ENCODE results near the gene IL1RAPL1.

The IL1RAPL1 gene

GRCh38 chrX:28628120-28628519 is 40.9 kb downstream of the IL1RAPL1 start:
- no peaks in the 10 kb centered on the region for H3K4me1 ChIP-seq (ENCODE audit: control insufficient read depth, insufficient read depth, low read length)
- H3K4me3 ChIP-seq (ENCODE audit: low read length): no peak overlapping the region
- H3K36me3 ChIP-seq (ENCODE audit: insufficient read depth, low read length): no peaks in the 10 kb centered on the region
- H3K4me2 ChIP-seq (ENCODE audit: low read length): no peak overlapping the region
- H3K9ac ChIP-seq (ENCODE audit: low read depth, low read length): no peak overlapping the region
- H3K27me3 ChIP-seq (ENCODE audit: control insufficient read depth, insufficient read depth, low read length): no peaks in the 10 kb centered on the region
- no peaks in the 10 kb centered on the region for H3K9me3 ChIP-seq (replicated peaks; ENCODE audit: low read length)

- H3K9me3 ChIP-seq (replicated peaks; ENCODE audit: low read length): no peaks in the 10 kb centered on the region
- no peak overlapping the region for H3K9ac ChIP-seq (ENCODE audit: low read depth, low read length)
- no peaks in the 10 kb centered on the region for H3K36me3 ChIP-seq (ENCODE audit: insufficient read depth, low read length)
- no peak overlapping the region for H3K4me3 ChIP-seq (ENCODE audit: low read length)
- H3K4me2 ChIP-seq (ENCODE audit: low read length): no peak overlapping the region
- no peaks in the 10 kb centered on the region for H3K4me1 ChIP-seq (ENCODE audit: control insufficient read depth, insufficient read depth, low read length)
- no peaks in the 10 kb centered on the region for H3K27me3 ChIP-seq (ENCODE audit: control insufficient read depth, insufficient read depth, low read length)
Observed at GRCh38 chrX:28638775-28639174, 51.5 kb downstream of the IL1RAPL1 start.

- Histone ChIP-seq H3K36me3 (ENCODE audit: insufficient read depth, low read length) (no peaks in the 10 kb centered on the region), H3K4me1 (ENCODE audit: control insufficient read depth, insufficient read depth, low read length) (no peaks in the 10 kb centered on the region), H3K9me3 (replicated peaks; ENCODE audit: low read length) (no peaks in the 10 kb centered on the region)
Observed at GRCh38 chrX:28639451-28639850, 52.2 kb downstream of the IL1RAPL1 start.

GRCh38 chrX:28649541-28649940 is 62.3 kb downstream of the IL1RAPL1 start:
- Histone ChIP-seq H3K36me3 (ENCODE audit: insufficient read depth, low read length) (no peaks in the 10 kb centered on the region), H3K4me3 (ENCODE audit: low read length) (no peak overlapping the region), H3K4me1 (ENCODE audit: control insufficient read depth, insufficient read depth, low read length) (no peaks in the 10 kb centered on the region), H3K4me2 (ENCODE audit: low read length) (no peak overlapping the region), H3K9ac (ENCODE audit: low read depth, low read length) (no peak overlapping the region), H3K9me3 (replicated peaks; ENCODE audit: low read length) (peaks cover 5% of the 10 kb centered on the region), H3K27me3 (ENCODE audit: control insufficient read depth, insufficient read depth, low read length) (no peaks in the 10 kb centered on the region)

More at GRCh38 chrX:28639451-28639850, 52.2 kb downstream of the IL1RAPL1 start:
- Histone ChIP-seq H3K4me2 (ENCODE audit: low read length) (no peak overlapping the region), H3K27me3 (ENCODE audit: control insufficient read depth, insufficient read depth, low read length) (no peaks in the 10 kb centered on the region), H3K4me3 (ENCODE audit: low read length) (no peak overlapping the region), H3K9ac (ENCODE audit: low read depth, low read length) (no peak overlapping the region)

- Histone ChIP-seq H3K4me1 (ENCODE audit: control insufficient read depth, insufficient read depth, low read length) (no peaks in the 10 kb centered on the region), H3K4me2 (ENCODE audit: low read length) (no peak overlapping the region), H3K27me3 (ENCODE audit: control insufficient read depth, insufficient read depth, low read length) (no peaks in the 10 kb centered on the region), H3K36me3 (ENCODE audit: insufficient read depth, low read length) (no peaks in the 10 kb centered on the region), H3K4me3 (ENCODE audit: low read length) (no peak overlapping the region), H3K9me3 (replicated peaks; ENCODE audit: low read length) (peaks cover 8% of the 10 kb centered on the region), H3K9ac (ENCODE audit: low read depth, low read length) (no peak overlapping the region)
Observed at GRCh38 chrX:28651186-28651585, 63.9 kb downstream of the IL1RAPL1 start.

GRCh38 chrX:28659269-28659668 is 72.0 kb downstream of the IL1RAPL1 start:
- no peaks in the 10 kb centered on the region for H3K27me3 ChIP-seq (ENCODE audit: control insufficient read depth, insufficient read depth, low read length)
- no peak overlapping the region for H3K4me3 ChIP-seq (ENCODE audit: low read length)
- no peak overlapping the region for H3K4me2 ChIP-seq (ENCODE audit: low read length)
- H3K36me3 ChIP-seq (ENCODE audit: insufficient read depth, low read length): no peaks in the 10 kb centered on the region
- H3K9ac ChIP-seq (ENCODE audit: low read depth, low read length): no peak overlapping the region
- H3K9me3 ChIP-seq (replicated peaks; ENCODE audit: low read length): peaks cover 9% of the 10 kb centered on the region
- no peaks in the 10 kb centered on the region for H3K4me1 ChIP-seq (ENCODE audit: control insufficient read depth, insufficient read depth, low read length)

GRCh38 chrX:28665778-28666177 is 78.5 kb downstream of the IL1RAPL1 start:
- Histone ChIP-seq H3K4me1 (ENCODE audit: control insufficient read depth, insufficient read depth, low read length) (no peaks in the 10 kb centered on the region), H3K9ac (ENCODE audit: low read depth, low read length) (no peak overlapping the region), H3K36me3 (ENCODE audit: insufficient read depth, low read length) (no peaks in the 10 kb centered on the region), H3K4me3 (ENCODE audit: low read length) (no peak overlapping the region), H3K9me3 (replicated peaks; ENCODE audit: low read length) (peaks cover 4% of the 10 kb centered on the region), H3K4me2 (ENCODE audit: low read length) (no peak overlapping the region), H3K27me3 (ENCODE audit: control insufficient read depth, insufficient read depth, low read length) (no peaks in the 10 kb centered on the region)

GRCh38 chrX:28668303-28668702 is 81.1 kb downstream of the IL1RAPL1 start:
- Histone ChIP-seq H3K27me3 (ENCODE audit: control insufficient read depth, insufficient read depth, low read length) (no peaks in the 10 kb centered on the region), H3K9ac (ENCODE audit: low read depth, low read length) (no peak overlapping the region), H3K4me2 (ENCODE audit: low read length) (no peak overlapping the region), H3K4me1 (ENCODE audit: control insufficient read depth, insufficient read depth, low read length) (no peaks in the 10 kb centered on the region), H3K36me3 (ENCODE audit: insufficient read depth, low read length) (no peaks in the 10 kb centered on the region), H3K9me3 (replicated peaks; ENCODE audit: low read length) (peaks cover 2% of the 10 kb centered on the region), H3K4me3 (ENCODE audit: low read length) (no peak overlapping the region)

GRCh38 chrX:28668957-28669356 is 81.7 kb downstream of the IL1RAPL1 start:
- Histone ChIP-seq H3K4me1 (ENCODE audit: control insufficient read depth, insufficient read depth, low read length) (no peaks in the 10 kb centered on the region), H3K4me2 (ENCODE audit: low read length) (no peak overlapping the region), H3K36me3 (ENCODE audit: insufficient read depth, low read length) (no peaks in the 10 kb centered on the region), H3K4me3 (ENCODE audit: low read length) (no peak overlapping the region), H3K9me3 (replicated peaks; ENCODE audit: low read length) (no peaks in the 10 kb centered on the region), H3K27me3 (ENCODE audit: control insufficient read depth, insufficient read depth, low read length) (no peaks in the 10 kb centered on the region), H3K9ac (ENCODE audit: low read depth, low read length) (no peak overlapping the region)

GRCh38 chrX:28670074-28670473 is 82.8 kb downstream of the IL1RAPL1 start:
- Histone ChIP-seq H3K9ac (ENCODE audit: low read depth, low read length) (no peak overlapping the region), H3K4me3 (ENCODE audit: low read length) (no peak overlapping the region), H3K4me2 (ENCODE audit: low read length) (no peak overlapping the region), H3K9me3 (replicated peaks; ENCODE audit: low read length) (no peaks in the 10 kb centered on the region), H3K36me3 (ENCODE audit: insufficient read depth, low read length) (no peaks in the 10 kb centered on the region), H3K27me3 (ENCODE audit: control insufficient read depth, insufficient read depth, low read length) (no peaks in the 10 kb centered on the region), H3K4me1 (ENCODE audit: control insufficient read depth, insufficient read depth, low read length) (no peaks in the 10 kb centered on the region)

GRCh38 chrX:28675173-28675572 is 87.9 kb downstream of the IL1RAPL1 start:
- Histone ChIP-seq H3K9me3 (replicated peaks; ENCODE audit: low read length) (no peaks in the 10 kb centered on the region), H3K4me1 (ENCODE audit: control insufficient read depth, insufficient read depth, low read length) (no peaks in the 10 kb centered on the region), H3K9ac (ENCODE audit: low read depth, low read length) (no peak overlapping the region), H3K4me3 (ENCODE audit: low read length) (no peak overlapping the region), H3K36me3 (ENCODE audit: insufficient read depth, low read length) (no peaks in the 10 kb centered on the region), H3K4me2 (ENCODE audit: low read length) (no peak overlapping the region), H3K27me3 (ENCODE audit: control insufficient read depth, insufficient read depth, low read length) (no peaks in the 10 kb centered on the region)

GRCh38 chrX:28693101-28693500 is 105.9 kb downstream of the IL1RAPL1 start:
- Histone ChIP-seq H3K4me3 (ENCODE audit: low read length) (no peak overlapping the region), H3K4me2 (ENCODE audit: low read length) (no peak overlapping the region), H3K36me3 (ENCODE audit: insufficient read depth, low read length) (no peaks in the 10 kb centered on the region), H3K27me3 (ENCODE audit: control insufficient read depth, insufficient read depth, low read length) (no peaks in the 10 kb centered on the region), H3K9me3 (replicated peaks; ENCODE audit: low read length) (no peaks in the 10 kb centered on the region), H3K9ac (ENCODE audit: low read depth, low read length) (no peak overlapping the region), H3K4me1 (ENCODE audit: control insufficient read depth, insufficient read depth, low read length) (no peaks in the 10 kb centered on the region)
